Measurements from ENCODE around the gene ACAP1.

GRCh38 chr17:7290685-7291084 lies 45.6 kb upstream of the ACAP1 start:
- TF ChIP-seq, protein P1, sequence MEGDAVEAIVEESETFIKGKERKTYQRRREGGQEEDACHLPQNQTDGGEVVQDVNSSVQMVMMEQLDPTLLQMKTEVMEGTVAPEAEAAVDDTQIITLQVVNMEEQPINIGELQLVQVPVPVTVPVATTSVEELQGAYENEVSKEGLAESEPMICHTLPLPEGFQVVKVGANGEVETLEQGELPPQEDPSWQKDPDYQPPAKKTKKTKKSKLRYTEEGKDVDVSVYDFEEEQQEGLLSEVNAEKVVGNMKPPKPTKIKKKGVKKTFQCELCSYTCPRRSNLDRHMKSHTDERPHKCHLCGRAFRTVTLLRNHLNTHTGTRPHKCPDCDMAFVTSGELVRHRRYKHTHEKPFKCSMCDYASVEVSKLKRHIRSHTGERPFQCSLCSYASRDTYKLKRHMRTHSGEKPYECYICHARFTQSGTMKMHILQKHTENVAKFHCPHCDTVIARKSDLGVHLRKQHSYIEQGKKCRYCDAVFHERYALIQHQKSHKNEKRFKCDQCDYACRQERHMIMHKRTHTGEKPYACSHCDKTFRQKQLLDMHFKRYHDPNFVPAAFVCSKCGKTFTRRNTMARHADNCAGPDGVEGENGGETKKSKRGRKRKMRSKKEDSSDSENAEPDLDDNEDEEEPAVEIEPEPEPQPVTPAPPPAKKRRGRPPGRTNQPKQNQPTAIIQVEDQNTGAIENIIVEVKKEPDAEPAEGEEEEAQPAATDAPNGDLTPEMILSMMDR (IDR thresholded peaks at IDR 0.05; ENCODE audit: low read depth, low read length): no peak
- TF ChIP-seq MAX (IDR thresholded peaks at IDR 0.05; ENCODE audit: low read depth, low read length): no peak
- no peak for TF ChIP-seq POLR2A (IDR thresholded peaks at IDR 0.05; ENCODE audit: extremely low read depth, insufficient read length)
